Measurements from ENCODE around the gene LONRF2.

LONRF2 gene

GRCh38 chr2:100276716-100277115 lies 45.6 kb downstream of the LONRF2 start:
- Histone ChIP-seq H3K9me3 (ENCODE audit: control insufficient read depth, low read length) (no peaks in the 10 kb centered on the region), H4K8ac (ENCODE audit: low read length) (no peak overlapping the region), H2BK15ac (ENCODE audit: low read depth, poor library complexity, severe bottlenecking) (no peak overlapping the region), H3K27ac (ENCODE audit: low read length, poor library complexity, severe bottlenecking) (no peak overlapping the region), H3K9ac (ENCODE audit: low read length) (no peak overlapping the region), H2BK5ac (ENCODE audit: low read depth, low read length, poor library complexity, severe bottlenecking) (no peak overlapping the region), H4K91ac (ENCODE audit: low read length) (no peak overlapping the region), H3K4ac (ENCODE audit: low read depth in 1 of 2, low read length in 2 of 2) (no peak overlapping the region), H3K4me3 (ENCODE audit: insufficient read depth in 1 of 2, low read depth in 1 of 2, low read length in 2 of 2) (no peak overlapping the region), H2BK12ac (ENCODE audit: low read length in 2 of 2) (no peak overlapping the region), H3K14ac (ENCODE audit: low read length in 2 of 2) (no peak overlapping the region), H3K27me3 (ENCODE audit: control insufficient read depth in 1 of 2, insufficient read depth in 1 of 2, low read length in 2 of 2) (no peaks in the 10 kb centered on the region), H2BK120ac (ENCODE audit: low read depth, low read length) (no peak overlapping the region), H2AK5ac (ENCODE audit: low read length, severe bottlenecking) (no peak overlapping the region), H3K36me3 (ENCODE audit: control insufficient read depth in 1 of 2, insufficient read depth in 2 of 2, low read depth in 1 of 2, low read length in 2 of 2) (no peaks in the 10 kb centered on the region), H2AFZ (ENCODE audit: low read depth, low read length) (no peak overlapping the region), H3K18ac (ENCODE audit: low read depth in 1 of 2, low read length in 2 of 2) (no peak overlapping the region), H3K23ac (ENCODE audit: low read length in 2 of 2) (no peak overlapping the region), H3K4me2 (ENCODE audit: low read length, poor library complexity, severe bottlenecking) (no peak overlapping the region), H3K4me1 (ENCODE audit: control insufficient read depth, insufficient read depth, low read depth, low read length) (peaks cover 2% of the 10 kb centered on the region), H3K79me1 (replicated peaks; ENCODE audit: low read length, poor library complexity, severe bottlenecking) (no peaks in the 10 kb centered on the region)
- 87% methylated on average over 4 of the region's 4 CpGs for WGBS
- no peak for DNase-seq

DNA sequence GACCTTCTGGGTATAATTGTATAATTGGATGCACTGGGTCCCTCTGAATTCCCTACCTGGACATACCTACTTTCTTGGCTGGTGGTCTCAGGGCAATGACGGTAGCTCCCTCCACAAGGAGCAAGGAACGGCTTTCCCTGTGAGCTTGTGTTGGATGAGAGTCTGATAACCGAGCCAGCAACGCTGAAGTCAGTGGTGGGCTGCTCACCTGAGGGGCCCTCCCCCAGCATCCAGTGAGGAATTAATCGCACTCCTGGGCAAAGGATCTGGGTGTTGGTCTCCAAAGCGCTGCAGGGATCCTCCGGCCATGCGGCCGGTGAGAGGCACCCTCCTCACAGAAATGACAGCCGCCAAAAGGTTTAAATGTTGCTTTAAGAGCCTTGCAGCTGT lies 47.1 kb downstream of the LONRF2 start:
- Histone ChIP-seq H3K27me3 (ENCODE audit: control insufficient read depth in 1 of 2, insufficient read depth in 1 of 2, low read length in 2 of 2) (peaks cover 0 to 6% of the 10 kb centered on the region in 2 experiments), H4K91ac (ENCODE audit: low read length) (no peak overlapping the region), H3K9me3 (ENCODE audit: control insufficient read depth, low read length) (peaks cover 5% of the 10 kb centered on the region), H3K14ac (ENCODE audit: low read length in 2 of 2) (no peak overlapping the region), H2AK5ac (ENCODE audit: low read length, severe bottlenecking) (no peak overlapping the region), H3K9ac (ENCODE audit: low read length) (no peak overlapping the region), H3K79me1 (replicated peaks; ENCODE audit: low read length, poor library complexity, severe bottlenecking) (no peaks in the 10 kb centered on the region), H2BK15ac (ENCODE audit: low read depth, poor library complexity, severe bottlenecking) (no peak overlapping the region), H4K8ac (ENCODE audit: low read length) (no peak overlapping the region), H2BK12ac (ENCODE audit: low read length in 2 of 2) (no peak overlapping the region), H2BK5ac (ENCODE audit: low read depth, low read length, poor library complexity, severe bottlenecking) (no peak overlapping the region), H3K18ac (ENCODE audit: low read depth in 1 of 2, low read length in 2 of 2) (no peak overlapping the region), H2AFZ (ENCODE audit: low read depth, low read length) (no peak overlapping the region), H3K4ac (ENCODE audit: low read depth in 1 of 2, low read length in 2 of 2) (no peak overlapping the region), H3K4me1 (ENCODE audit: control insufficient read depth, insufficient read depth, low read depth, low read length) (peaks cover 2% of the 10 kb centered on the region), H2BK120ac (ENCODE audit: low read depth, low read length) (no peak overlapping the region), H3K4me3 (ENCODE audit: insufficient read depth in 1 of 2, low read depth in 1 of 2, low read length in 2 of 2) (no peak overlapping the region), H3K4me2 (ENCODE audit: low read length, poor library complexity, severe bottlenecking) (no peak overlapping the region), H3K27ac (ENCODE audit: low read length, poor library complexity, severe bottlenecking) (no peak overlapping the region), H3K23ac (ENCODE audit: low read length in 2 of 2) (peak overlapping the region in 1 of 2 experiments; percentile 43), H3K36me3 (ENCODE audit: control insufficient read depth in 1 of 2, insufficient read depth in 2 of 2, low read depth in 1 of 2, low read length in 2 of 2) (peaks cover 0 to 3% of the 10 kb centered on the region in 2 experiments)
- no peak for DNase-seq
- WGBS = 71% methylated on average over 10 of the region's 10 CpGs

- no peak overlapping the region for H3K14ac ChIP-seq (ENCODE audit: low read length in 2 of 2)
- no peak overlapping the region for H3K4ac ChIP-seq (ENCODE audit: low read depth in 1 of 2, low read length in 2 of 2)
- peaks cover 0 to 10% of the 10 kb centered on the region in 2 experiments for H3K27me3 ChIP-seq (ENCODE audit: control insufficient read depth in 1 of 2, insufficient read depth in 1 of 2, low read length in 2 of 2)
- no peak overlapping the region for H3K23ac ChIP-seq (ENCODE audit: low read length in 2 of 2)
- peaks cover 5% of the 10 kb centered on the region for H3K9me3 ChIP-seq (ENCODE audit: control insufficient read depth, low read length)
- H3K36me3 ChIP-seq (ENCODE audit: control insufficient read depth in 1 of 2, insufficient read depth in 2 of 2, low read depth in 1 of 2, low read length in 2 of 2) = peaks cover 0 to 3% of the 10 kb centered on the region in 2 experiments
- H3K4me3 ChIP-seq (ENCODE audit: insufficient read depth in 1 of 2, low read depth in 1 of 2, low read length in 2 of 2) = no peak overlapping the region
- no peak overlapping the region for H4K8ac ChIP-seq (ENCODE audit: low read length)
- no peak overlapping the region for H2BK12ac ChIP-seq (ENCODE audit: low read length in 2 of 2)
- no peak overlapping the region for H3K18ac ChIP-seq (ENCODE audit: low read depth in 1 of 2, low read length in 2 of 2)
- H2BK120ac ChIP-seq (ENCODE audit: low read depth, low read length) = no peak overlapping the region
- H4K91ac ChIP-seq (ENCODE audit: low read length) = peak overlapping the region; percentile 54
- H3K79me1 ChIP-seq (replicated peaks; ENCODE audit: low read length, poor library complexity, severe bottlenecking) = no peaks in the 10 kb centered on the region
- H3K4me2 ChIP-seq (ENCODE audit: low read length, poor library complexity, severe bottlenecking) = no peak overlapping the region
- no peak overlapping the region for H2BK15ac ChIP-seq (ENCODE audit: low read depth, poor library complexity, severe bottlenecking)
- no peak for DNase-seq
- H3K4me1 ChIP-seq (ENCODE audit: control insufficient read depth, insufficient read depth, low read depth, low read length) = peaks cover 4% of the 10 kb centered on the region
- no peak overlapping the region for H2AFZ ChIP-seq (ENCODE audit: low read depth, low read length)
- H2BK5ac ChIP-seq (ENCODE audit: low read depth, low read length, poor library complexity, severe bottlenecking) = no peak overlapping the region
- H3K9ac ChIP-seq (ENCODE audit: low read length) = no peak overlapping the region
- 94% methylated on average over 16 of the region's 17 CpGs for WGBS
- H3K27ac ChIP-seq (ENCODE audit: low read length, poor library complexity, severe bottlenecking) = no peak overlapping the region
- H2AK5ac ChIP-seq (ENCODE audit: low read length, severe bottlenecking) = no peak overlapping the region
Observed at GRCh38 chr2:100274566-100275199, 47.6 kb downstream of the LONRF2 start.

DNA sequence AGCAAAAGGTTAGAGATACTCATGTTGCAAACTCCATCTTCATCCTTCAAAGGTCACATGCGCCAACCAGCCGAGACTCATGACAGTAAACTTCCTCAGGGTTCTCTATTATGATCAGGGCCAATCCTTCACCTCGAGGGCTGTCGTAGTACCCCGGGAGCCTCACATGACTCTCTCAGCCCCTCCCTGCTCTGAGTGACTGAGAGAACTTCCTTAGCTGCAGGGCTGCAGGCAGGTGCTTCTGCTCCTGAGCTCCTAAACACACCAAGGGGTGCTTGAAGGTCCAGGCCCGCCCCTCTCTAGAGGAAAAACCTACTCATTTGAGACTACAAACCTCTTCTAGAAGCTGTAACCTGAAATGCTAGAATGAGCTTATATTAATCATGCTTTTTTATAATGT lies 48.2 kb downstream of the LONRF2 start:
- Histone ChIP-seq H2BK12ac (ENCODE audit: low read length in 2 of 2) (no peak overlapping the region), H3K18ac (ENCODE audit: low read depth in 1 of 2, low read length in 2 of 2) (no peak overlapping the region), H4K91ac (ENCODE audit: low read length) (no peak overlapping the region), H3K4ac (ENCODE audit: low read depth in 1 of 2, low read length in 2 of 2) (no peak overlapping the region), H3K4me1 (ENCODE audit: control insufficient read depth, insufficient read depth, low read depth, low read length) (peaks cover 4% of the 10 kb centered on the region), H3K27me3 (ENCODE audit: control insufficient read depth in 1 of 2, insufficient read depth in 1 of 2, low read length in 2 of 2) (peaks cover 0 to 10% of the 10 kb centered on the region in 2 experiments), H2AK5ac (ENCODE audit: low read length, severe bottlenecking) (no peak overlapping the region), H3K4me2 (ENCODE audit: low read length, poor library complexity, severe bottlenecking) (no peak overlapping the region), H3K23ac (ENCODE audit: low read length in 2 of 2) (no peak overlapping the region), H3K9ac (ENCODE audit: low read length) (no peak overlapping the region), H2BK120ac (ENCODE audit: low read depth, low read length) (no peak overlapping the region), H2BK5ac (ENCODE audit: low read depth, low read length, poor library complexity, severe bottlenecking) (no peak overlapping the region), H3K36me3 (ENCODE audit: control insufficient read depth in 1 of 2, insufficient read depth in 2 of 2, low read depth in 1 of 2, low read length in 2 of 2) (peaks cover 0 to 3% of the 10 kb centered on the region in 2 experiments), H4K8ac (ENCODE audit: low read length) (no peak overlapping the region), H3K79me1 (replicated peaks; ENCODE audit: low read length, poor library complexity, severe bottlenecking) (no peaks in the 10 kb centered on the region), H3K4me3 (ENCODE audit: insufficient read depth in 1 of 2, low read depth in 1 of 2, low read length in 2 of 2) (no peak overlapping the region), H3K9me3 (ENCODE audit: control insufficient read depth, low read length) (peaks cover 5% of the 10 kb centered on the region), H2BK15ac (ENCODE audit: low read depth, poor library complexity, severe bottlenecking) (no peak overlapping the region), H2AFZ (ENCODE audit: low read depth, low read length) (no peak overlapping the region), H3K27ac (ENCODE audit: low read length, poor library complexity, severe bottlenecking) (no peak overlapping the region), H3K14ac (ENCODE audit: low read length in 2 of 2) (no peak overlapping the region)
- 75% methylated on average over 5 of the region's 6 CpGs for WGBS
- no peak for DNase-seq

Data from mesenchymal stem cell (in vitro differentiated cells and primary cell).